GM19397 (cell line): ENCODE results near the gene KCNJ6.

ENCODE experiments used
- ATAC-seq: cut with Tn5 transposase; IDR thresholded peaks from one replicate; pipeline ENCODE4 v1.9.1; 2021; ENCODE audit warnings: mild to moderate bottlenecking, moderate library complexity; ENCODE audit not compliant: unreplicated experiment

Gene KCNJ6

GRCh38 chr21:37827913-37828312, 88.3 kb downstream of the KCNJ6 start:
- no peak for ATAC-seq

DNA sequence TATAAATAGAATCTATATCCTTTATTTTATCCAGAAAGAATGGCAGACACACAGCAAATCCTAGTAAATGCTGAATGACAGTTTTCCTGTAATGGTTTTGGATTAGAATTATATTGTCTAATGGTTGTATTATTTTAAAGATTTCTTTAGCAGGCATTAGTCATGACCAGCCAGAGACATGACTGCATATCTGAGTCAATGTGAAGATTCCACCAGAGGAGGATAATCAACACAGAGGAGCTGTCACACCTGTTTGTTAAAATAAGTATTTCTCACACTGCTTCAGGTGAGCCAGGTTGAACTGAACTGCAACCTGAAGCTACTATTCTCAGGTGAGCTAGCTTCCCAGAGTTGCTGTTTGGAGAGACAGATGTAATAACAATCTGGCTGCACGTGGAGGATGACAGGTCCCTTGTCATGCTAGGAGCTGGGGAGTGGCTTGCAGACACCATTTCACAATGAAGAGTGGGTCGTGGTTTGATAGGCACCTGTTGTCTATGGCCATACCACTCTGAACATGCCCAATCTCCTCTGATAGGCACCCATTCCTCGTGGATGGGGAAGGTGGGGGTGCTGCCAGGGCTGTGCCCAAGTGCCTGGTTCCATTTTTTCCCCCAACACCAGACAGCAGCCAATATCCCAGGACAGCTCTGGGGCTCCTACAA, 94.3 kb downstream of the KCNJ6 start:
- no peak for ATAC-seq

GRCh38 chr21:37821092-37821491, 95.2 kb downstream of the KCNJ6 start:
- ATAC-seq = no peak

DNA sequence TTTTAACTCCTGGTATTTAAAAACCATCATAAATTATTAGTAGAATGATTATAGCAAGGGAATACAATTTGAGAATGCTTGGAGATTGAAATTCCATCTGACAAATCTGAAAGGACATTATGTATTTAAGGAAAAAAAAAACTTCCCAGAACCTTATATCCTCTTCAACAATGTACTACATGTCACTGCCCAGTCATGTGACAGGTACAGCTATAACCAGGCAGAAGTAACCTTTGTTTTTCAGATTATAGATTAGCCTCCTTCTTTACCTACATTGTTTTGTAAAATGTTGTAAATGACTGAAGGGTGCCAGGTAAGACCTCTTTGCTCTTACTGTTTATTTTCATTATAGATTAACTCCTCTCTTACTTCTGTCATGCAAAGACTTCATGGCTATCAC, 96.9 kb downstream of the KCNJ6 start:
- no peak for ATAC-seq

DNA sequence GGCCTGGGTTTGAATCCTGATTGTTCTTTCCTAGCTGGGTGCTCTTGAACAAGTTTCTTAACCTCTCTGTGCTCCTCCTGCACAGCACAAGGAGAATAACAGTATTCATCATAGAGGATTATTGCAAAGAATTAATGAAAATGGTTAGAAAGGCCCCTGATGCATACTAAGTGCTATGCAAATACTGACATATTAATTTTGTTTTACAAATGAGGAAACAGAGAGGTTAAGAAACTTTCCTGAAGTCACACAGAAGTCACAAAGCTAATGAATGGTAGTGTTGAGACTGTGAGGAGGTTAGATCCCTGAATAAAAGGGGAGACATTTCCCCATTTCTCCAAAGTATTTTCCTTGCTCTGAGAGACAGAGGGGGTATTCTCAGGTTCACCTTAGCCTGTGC, 99.0 kb downstream of the KCNJ6 start:
- no peak for ATAC-seq

DNA sequence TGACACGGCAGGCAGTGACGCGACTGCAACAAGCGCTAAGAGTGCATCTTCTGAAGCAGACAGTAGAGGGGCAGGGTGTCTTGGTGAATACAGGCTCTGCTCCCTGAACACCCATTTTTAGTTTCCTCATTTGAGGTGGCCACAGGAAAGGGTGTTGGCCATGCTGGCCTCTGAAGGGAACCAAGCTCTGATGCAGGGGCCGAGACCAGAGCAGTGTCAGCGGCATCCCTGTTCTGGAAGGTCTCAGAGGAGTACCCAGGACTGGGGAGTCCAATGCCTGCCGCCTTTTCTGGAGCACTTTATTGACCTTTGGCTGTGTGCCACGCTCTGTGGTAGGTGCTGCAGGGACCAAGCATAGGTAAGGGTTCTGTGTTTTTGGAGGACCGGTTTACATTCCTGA, 100.4 kb downstream of the KCNJ6 start:
- ATAC-seq = no peak

DNA sequence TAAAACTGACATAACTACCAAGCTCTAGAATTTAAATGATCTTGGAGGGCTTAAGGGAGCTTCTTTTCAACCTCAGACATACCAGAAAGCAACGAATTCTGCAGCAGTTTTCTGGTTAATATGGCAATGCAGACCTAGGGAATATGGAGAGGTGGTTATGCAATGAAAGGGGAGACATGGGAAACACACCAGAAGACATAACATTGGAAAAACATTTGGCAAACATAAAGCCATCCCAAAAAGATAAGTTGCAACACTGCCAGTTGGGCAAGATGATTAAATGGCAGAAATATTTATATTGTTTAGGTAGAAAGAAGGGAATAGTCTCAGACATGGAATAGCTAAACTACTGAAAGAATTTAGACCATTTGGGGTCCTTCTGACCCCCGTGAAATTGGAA, 104.5 kb downstream of the KCNJ6 start:
- no peak for ATAC-seq

DNA sequence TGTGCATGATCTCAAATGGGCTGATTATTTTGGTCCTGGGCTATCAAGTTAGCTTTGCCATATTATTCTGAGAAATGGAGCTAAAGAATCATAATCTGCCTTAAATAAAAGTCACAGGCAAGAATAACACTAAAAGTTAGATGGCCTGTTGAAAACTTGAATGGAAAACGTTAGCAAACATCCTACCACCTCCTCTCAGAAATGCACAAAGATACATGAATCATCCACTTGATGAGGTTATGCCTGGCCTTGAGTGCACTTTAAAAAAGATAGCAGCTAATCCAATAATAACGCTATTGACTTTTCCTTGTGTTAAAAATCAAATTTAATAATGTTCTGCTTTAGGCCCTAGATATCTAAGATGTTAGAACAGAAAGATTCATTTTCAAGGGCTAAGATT, 108.0 kb downstream of the KCNJ6 start:
- no peak for ATAC-seq

- ATAC-seq = no peak
These were observed 111.0 kb downstream of the KCNJ6 start for GRCh38 chr21:37805266-37805665.

DNA sequence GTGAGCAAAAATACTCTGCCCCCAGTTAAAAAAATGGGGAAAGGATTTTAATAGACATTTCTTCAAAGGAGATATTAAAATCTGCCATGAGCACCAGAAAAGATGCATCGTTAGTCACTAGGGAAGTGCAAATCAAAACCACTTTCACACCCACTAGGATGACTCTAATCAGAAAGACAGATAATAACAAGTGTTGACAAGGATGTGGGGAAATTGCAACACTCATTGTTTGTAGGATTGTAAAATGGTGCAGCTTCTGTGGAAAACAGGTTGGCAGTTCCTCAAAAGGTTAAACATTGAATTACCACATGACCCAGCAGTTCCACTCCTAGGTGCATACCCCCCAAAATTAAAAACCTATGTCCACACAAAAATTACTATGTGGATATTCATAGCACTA, 112.3 kb downstream of the KCNJ6 start:
- no peak for ATAC-seq

- no peak for ATAC-seq
These were observed 113.1 kb downstream of the KCNJ6 start for GRCh38 chr21:37803101-37803651.

DNA sequence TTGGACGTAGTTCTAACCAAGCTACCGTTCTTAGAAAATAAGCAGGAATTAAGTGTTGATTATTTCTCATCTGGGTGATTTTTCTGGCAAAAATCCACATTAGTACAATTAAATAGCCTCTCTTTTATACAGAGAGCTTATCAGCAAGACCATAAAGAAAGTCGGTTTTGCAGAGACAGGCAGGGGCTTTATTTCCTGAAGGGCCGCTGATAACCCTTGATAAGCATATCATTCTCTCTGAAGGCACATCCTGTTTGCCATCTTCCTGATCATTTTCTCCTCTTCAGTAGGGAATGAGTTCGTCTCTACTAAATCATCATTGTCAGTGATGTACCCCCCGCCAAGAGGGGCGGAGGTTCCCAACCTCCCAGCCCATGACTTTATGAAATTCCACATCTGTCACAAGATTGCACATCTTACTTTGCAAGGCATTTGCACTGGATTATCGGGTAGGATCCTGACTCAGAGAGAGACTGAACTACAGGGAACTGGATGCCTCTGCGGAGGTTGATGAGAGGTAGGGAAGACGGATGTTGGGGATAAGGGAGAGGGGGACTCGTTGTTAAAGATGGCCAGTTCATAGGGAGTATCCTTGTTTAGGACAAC, 115.7 kb downstream of the KCNJ6 start:
- no peak for ATAC-seq

- no peak for ATAC-seq
These were observed 116.2 kb downstream of the KCNJ6 start for GRCh38 chr21:37800057-37800455.

GRCh38 chr21:37799211-37800056, 116.8 kb downstream of the KCNJ6 start:
- ATAC-seq = no peak

GRCh38 chr21:37797403-37797802, 118.9 kb downstream of the KCNJ6 start:
- no peak for ATAC-seq

- ATAC-seq = no peak
These were observed 120.2 kb downstream of the KCNJ6 start for GRCh38 chr21:37796011-37796410.

DNA sequence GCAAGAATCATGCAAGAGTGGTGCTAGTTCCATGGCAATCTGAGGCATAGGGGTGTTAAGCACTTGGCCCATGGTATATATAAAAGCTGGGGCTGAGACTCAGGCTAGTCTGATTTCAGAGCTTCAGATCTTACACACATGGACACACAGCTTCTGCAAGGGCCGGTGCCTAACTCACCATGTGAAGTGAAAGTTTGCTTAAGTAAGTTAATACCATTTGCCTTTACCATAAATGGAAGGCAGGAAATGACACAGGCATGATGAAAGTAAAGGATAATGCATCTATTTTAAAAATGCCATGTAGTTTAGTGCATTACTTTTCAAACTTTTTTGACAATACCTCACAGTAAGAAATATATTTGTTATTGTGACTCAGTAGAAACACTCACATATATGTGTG, 122.6 kb downstream of the KCNJ6 start:
- no peak for ATAC-seq

GRCh38 chr21:37792046-37792445, 124.2 kb downstream of the KCNJ6 start:
- no peak for ATAC-seq

- ATAC-seq = no peak
These were observed 125.4 kb downstream of the KCNJ6 start for GRCh38 chr21:37790905-37791304.

- no peak for ATAC-seq
These were observed 127.8 kb downstream of the KCNJ6 start for GRCh38 chr21:37788503-37788902.

DNA sequence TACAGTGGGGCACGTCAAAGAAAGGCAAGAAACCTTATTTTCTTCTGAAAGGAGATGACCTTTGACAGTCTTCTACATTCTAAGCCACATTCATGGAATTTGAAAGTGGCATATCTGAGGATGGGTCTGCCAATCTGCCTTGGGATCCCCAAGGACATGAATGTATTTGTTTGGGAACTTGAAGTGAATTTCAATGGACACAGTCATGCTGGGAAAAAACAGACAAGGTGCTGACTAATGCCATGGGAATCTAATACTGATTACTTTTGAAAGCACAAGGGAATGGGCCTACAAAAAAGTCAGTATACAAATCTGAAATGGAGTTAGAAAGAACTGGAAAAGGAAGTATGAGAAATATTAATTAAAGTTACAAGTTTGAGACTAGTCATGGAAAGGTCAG, 128.8 kb downstream of the KCNJ6 start:
- ATAC-seq = no peak
